Lower leg skin (tissue), 3 donors: ENCODE results near the gene UBE2J2.

ENCODE experiments used
- POLR2A ChIP-seq, 2 donors: fragments of 450-650 bp; IDR thresholded peaks; one replicate each; pipeline ENCODE4 v1.6.1; 2016 to 2017; ENCODE audit warnings: antibody characterized with exemption in 2 of 2, mild to moderate bottlenecking in 1 of 2, moderate library complexity in 1 of 2
- TF ChIP-seq, protein P1 (sequence below), 3 donors: fragments of 450-650 bp; IDR thresholded peaks; one replicate each; pipeline ENCODE4 v1.5.1; 2016; ENCODE audit warnings: antibody characterized with exemption in 3 of 3, mild to moderate bottlenecking in 3 of 3, moderate library complexity in 2 of 3

DNA sequence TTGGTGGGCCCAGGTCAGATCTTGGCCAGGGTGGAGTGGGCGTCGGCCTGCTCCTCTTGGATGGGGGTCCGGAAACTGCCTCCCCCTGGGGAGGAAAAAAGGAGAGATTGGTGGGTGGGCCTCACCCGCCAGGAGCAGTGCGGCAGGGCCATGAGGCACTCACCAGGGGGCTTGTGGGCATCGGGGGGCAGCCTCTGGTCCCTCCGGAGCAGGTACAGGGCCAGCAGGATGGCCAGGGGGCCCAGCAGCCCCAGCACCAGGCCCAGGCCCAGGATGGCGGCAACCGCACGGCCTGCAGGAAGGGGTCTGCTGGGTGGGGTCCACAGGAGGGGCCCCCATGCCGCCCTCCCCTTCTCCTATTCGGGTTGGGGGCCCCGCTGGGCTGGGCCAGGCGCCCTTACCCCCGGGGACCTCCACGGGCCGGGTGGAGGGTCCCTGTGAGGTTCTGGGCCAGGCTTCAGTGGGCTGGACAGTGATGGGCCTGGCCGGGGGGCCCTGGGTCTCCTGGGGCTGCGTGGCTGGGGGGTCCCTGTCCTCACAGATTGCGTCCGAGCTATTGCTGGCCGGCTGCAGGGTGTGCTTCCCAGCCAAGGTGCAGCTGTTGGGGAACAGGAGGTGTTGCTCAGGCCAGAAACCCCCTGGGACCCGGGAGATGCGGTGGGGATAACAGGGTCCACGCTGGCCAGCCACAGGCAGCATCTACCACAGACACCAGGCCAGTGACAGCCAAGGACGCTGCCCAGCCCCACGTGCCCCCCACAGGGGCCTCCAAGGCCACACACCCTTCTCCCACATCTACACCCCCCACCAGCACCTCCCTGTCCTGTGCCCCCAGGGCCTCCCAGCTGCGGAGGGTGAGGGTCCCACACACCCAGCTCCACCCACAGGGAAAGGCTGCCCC, 61.9 kb downstream of the UBE2J2 start:
- no peak for TF ChIP-seq POLR2A (IDR thresholded peaks at IDR 0.05)
- TF ChIP-seq, protein P1, sequence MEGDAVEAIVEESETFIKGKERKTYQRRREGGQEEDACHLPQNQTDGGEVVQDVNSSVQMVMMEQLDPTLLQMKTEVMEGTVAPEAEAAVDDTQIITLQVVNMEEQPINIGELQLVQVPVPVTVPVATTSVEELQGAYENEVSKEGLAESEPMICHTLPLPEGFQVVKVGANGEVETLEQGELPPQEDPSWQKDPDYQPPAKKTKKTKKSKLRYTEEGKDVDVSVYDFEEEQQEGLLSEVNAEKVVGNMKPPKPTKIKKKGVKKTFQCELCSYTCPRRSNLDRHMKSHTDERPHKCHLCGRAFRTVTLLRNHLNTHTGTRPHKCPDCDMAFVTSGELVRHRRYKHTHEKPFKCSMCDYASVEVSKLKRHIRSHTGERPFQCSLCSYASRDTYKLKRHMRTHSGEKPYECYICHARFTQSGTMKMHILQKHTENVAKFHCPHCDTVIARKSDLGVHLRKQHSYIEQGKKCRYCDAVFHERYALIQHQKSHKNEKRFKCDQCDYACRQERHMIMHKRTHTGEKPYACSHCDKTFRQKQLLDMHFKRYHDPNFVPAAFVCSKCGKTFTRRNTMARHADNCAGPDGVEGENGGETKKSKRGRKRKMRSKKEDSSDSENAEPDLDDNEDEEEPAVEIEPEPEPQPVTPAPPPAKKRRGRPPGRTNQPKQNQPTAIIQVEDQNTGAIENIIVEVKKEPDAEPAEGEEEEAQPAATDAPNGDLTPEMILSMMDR (IDR thresholded peaks at IDR 0.05): no peak
